ENCODE results near the gene KLHDC10.

- TF ChIP-seq, protein P1, sequence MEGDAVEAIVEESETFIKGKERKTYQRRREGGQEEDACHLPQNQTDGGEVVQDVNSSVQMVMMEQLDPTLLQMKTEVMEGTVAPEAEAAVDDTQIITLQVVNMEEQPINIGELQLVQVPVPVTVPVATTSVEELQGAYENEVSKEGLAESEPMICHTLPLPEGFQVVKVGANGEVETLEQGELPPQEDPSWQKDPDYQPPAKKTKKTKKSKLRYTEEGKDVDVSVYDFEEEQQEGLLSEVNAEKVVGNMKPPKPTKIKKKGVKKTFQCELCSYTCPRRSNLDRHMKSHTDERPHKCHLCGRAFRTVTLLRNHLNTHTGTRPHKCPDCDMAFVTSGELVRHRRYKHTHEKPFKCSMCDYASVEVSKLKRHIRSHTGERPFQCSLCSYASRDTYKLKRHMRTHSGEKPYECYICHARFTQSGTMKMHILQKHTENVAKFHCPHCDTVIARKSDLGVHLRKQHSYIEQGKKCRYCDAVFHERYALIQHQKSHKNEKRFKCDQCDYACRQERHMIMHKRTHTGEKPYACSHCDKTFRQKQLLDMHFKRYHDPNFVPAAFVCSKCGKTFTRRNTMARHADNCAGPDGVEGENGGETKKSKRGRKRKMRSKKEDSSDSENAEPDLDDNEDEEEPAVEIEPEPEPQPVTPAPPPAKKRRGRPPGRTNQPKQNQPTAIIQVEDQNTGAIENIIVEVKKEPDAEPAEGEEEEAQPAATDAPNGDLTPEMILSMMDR (IDR thresholded peaks at IDR 0.05): no peak
- TF ChIP-seq ZFX (IDR thresholded peaks at IDR 0.05; ENCODE audit: borderline replicate concordance): no peak
These were observed 41.8 kb downstream of the KLHDC10 start for GRCh38 chr7:130112093-130112492.
